WERI-Rb-1 (cell line): ENCODE measurements around the gene HSD17B8.
A peak's percentile ranks its signal among the peaks of the same experiment; 100 is the strongest.

Experiments used
- DNase-seq: peaks from one replicate; pipeline ENCODE4 v3.0.0-alpha.2; 2020
- H3K27ac ChIP-seq: fragments of 250-450 bp; sonication (Bioruptor Pico); 2 replicates; pipeline ENCODE4 v1.5.1; 2020; ENCODE audit warnings: mild to moderate bottlenecking, moderate library complexity
- H3K27me3 ChIP-seq: fragments of 250-450 bp; sonication (Bioruptor Pico); 2 replicates; pipeline ENCODE4 v1.5.1; 2021; ENCODE audit warnings: mild to moderate bottlenecking, low read depth, moderate library complexity; ENCODE audit not compliant: insufficient read depth, severe bottlenecking
- H3K36me3 ChIP-seq: fragments of 250-450 bp; sonication (Bioruptor Pico); 2 replicates; pipeline ENCODE4 v1.5.1; 2020; ENCODE audit warnings: mild to moderate bottlenecking, moderate library complexity
- H3K4me3 ChIP-seq: 2 replicates; pipeline ENCODE4 v1.5.1; 2011; ENCODE audit warnings: low read depth, mild to moderate bottlenecking, control low read depth, low read length
- H3K9me3 ChIP-seq: fragments of 250-450 bp; sonication (Bioruptor Pico); 2 replicates; pipeline ENCODE4 v1.5.1; 2021; ENCODE audit warnings: mild to moderate bottlenecking, moderate library complexity; ENCODE audit not compliant: severe bottlenecking
- TF ChIP-seq, protein P1 (sequence below): IDR thresholded peaks from 2 replicates; pipeline ENCODE4 v1.5.1; 2011; ENCODE audit warnings: low read depth, mild to moderate bottlenecking, control low read depth, inconsistent platforms, low read length

HSD17B8 gene

DNA sequence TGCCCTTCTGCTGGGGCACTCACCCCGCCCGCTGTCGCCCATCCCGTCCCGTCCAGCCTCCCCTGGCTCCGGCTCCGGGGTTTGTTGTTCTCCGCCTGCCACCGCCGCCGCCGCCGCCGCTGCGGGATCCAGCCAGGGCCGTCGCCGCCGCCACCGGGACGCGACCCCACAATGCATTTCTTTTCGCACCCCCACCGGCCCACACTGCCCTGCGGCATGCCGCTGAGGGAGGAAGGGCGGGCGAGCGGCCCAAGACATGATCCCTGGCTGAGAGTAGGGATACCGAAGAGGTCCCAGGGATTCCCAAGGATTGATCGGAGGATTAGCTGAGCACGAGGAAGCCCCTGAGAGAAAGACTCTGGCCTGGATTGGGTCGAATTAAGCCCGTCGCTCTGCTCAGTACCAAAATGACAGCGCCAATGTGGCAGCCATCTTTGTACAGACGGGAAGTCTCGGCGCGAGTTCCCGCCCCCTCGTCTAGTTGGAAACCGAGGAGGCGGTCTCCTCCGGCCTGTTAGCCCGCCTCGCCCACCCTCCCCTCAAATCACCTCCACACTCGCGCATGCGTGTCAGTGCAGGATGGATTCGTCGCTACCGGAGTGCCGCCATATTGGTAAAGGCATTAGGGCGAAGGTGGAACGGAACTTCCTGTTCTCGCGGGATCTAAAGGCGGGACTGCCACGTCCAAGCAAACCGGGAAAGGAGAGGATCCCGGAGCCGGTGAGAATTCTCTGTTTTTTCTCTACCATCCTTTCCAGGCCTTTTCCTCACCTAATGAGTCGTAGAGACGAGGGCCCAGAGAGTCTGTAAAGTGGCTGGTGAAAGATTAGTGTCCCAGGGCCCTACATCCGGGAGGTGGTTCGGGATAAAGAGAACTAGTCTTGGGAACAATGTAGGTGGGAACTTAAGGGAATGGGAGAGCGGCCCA lies 4.0 kb upstream of the HSD17B8 start, which contains the start of the genes RXRB and SLC39A7:
Gene RXRB, minus strand, starts transcription at position 447 of the 928 bp plus-strand sequence. Its CDS starts 189 bp downstream, at position 258.
Gene SLC39A7, plus strand, starts transcription at position 649 of the 928 bp plus-strand sequence. CDS start 379 bp downstream, outside the sequence.
- TF ChIP-seq, protein P1, sequence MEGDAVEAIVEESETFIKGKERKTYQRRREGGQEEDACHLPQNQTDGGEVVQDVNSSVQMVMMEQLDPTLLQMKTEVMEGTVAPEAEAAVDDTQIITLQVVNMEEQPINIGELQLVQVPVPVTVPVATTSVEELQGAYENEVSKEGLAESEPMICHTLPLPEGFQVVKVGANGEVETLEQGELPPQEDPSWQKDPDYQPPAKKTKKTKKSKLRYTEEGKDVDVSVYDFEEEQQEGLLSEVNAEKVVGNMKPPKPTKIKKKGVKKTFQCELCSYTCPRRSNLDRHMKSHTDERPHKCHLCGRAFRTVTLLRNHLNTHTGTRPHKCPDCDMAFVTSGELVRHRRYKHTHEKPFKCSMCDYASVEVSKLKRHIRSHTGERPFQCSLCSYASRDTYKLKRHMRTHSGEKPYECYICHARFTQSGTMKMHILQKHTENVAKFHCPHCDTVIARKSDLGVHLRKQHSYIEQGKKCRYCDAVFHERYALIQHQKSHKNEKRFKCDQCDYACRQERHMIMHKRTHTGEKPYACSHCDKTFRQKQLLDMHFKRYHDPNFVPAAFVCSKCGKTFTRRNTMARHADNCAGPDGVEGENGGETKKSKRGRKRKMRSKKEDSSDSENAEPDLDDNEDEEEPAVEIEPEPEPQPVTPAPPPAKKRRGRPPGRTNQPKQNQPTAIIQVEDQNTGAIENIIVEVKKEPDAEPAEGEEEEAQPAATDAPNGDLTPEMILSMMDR = no peak
- Histone ChIP-seq H3K4me3 (peak within 1 kb of the TSS; percentile 82), H3K36me3 (peaks cover 64% of the 10 kb centered on the region), H3K27me3 (no peaks in the 10 kb centered on the region), H3K27ac (peak within 1 kb of the TSS; percentile 99), H3K9me3 (no peaks in the 10 kb centered on the region)
- DNase-seq = peak; percentile 100

DNA sequence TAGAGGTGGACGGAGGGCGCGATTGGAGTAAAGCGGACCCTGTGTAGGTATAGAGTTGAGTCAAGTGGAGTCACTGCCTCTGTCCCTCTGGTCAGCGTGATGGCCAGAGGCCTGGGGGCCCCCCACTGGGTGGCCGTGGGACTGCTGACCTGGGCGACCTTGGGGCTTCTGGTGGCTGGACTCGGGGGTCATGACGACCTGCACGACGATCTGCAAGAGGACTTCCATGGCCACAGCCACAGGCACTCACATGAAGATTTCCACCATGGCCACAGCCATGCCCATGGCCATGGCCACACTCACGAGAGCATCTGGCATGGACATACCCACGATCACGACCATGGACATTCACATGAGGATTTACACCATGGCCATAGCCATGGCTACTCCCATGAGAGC lies 3.3 kb upstream of the HSD17B8 start:
- no peak for DNase-seq
- no peaks in the 10 kb centered on the region for H3K27me3 ChIP-seq
- H3K9me3 ChIP-seq = no peaks in the 10 kb centered on the region
- H3K4me3 ChIP-seq = peak overlapping the region; percentile 82
- H3K27ac ChIP-seq = peak overlapping the region; percentile 99
- TF ChIP-seq, protein P1 = no peak
- peaks cover 58% of the 10 kb centered on the region for H3K36me3 ChIP-seq

GRCh38 chr6:33201935-33202334 lies 2.5 kb upstream of the HSD17B8 start:
- H3K36me3 ChIP-seq = peaks cover 50% of the 10 kb centered on the region

GRCh38 chr6:33202799-33203198 lies 1.7 kb upstream of the HSD17B8 start:
- Histone ChIP-seq H3K9me3 (no peaks in the 10 kb centered on the region), H3K4me3 (no peak overlapping the region), H3K27me3 (no peaks in the 10 kb centered on the region), H3K27ac (no peak overlapping the region), H3K36me3 (peaks cover 41% of the 10 kb centered on the region)
- DNase-seq = no peak
- TF ChIP-seq, protein P1 = no peak

More at GRCh38 chr6:33201935-33202334, 2.5 kb upstream of the HSD17B8 start:
- H3K9me3 ChIP-seq = no peaks in the 10 kb centered on the region
- H3K27ac ChIP-seq = peak overlapping the region; percentile 99; the same call in 1 of the 2 replicates
- TF ChIP-seq, protein P1 = no peak
- no peak for DNase-seq
- H3K4me3 ChIP-seq = no peak overlapping the region
- no peaks in the 10 kb centered on the region for H3K27me3 ChIP-seq

DNA sequence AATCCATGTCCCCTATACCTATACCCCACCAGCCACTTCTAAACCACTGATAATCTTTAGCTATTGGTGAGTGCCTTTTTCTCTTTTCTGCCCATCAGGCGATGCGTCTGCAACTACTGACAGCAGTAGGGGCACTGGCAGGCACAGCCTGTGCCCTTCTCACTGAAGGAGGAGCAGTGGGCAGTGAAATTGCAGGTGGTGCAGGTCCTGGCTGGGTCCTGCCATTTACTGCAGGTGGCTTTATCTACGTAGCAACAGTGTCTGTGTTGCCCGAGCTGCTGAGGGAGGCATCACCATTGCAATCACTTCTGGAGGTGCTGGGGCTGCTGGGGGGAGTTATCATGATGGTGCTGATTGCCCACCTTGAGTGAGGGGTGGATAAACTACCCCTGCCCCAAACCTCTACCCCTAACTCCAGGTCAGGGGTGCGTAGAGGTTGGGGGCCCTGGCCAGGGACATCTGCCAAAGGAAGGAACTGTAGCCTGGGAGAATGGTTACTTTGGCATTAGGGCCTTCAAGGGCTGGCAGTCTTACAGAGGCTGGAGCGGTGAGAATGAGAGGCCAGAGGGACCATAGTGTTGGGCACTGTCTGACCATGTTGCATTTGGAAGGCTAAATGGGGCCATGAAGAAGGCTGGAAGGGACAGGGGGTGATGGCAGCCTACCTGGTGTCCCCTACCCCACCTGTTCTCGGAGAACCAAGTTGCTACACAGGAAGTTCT lies 851 bp upstream of the HSD17B8 start:
- no peak for DNase-seq
- peaks cover 37% of the 10 kb centered on the region for H3K36me3 ChIP-seq
- no peaks in the 10 kb centered on the region for H3K9me3 ChIP-seq
- no peak overlapping the region for H3K4me3 ChIP-seq
- H3K27ac ChIP-seq = peak overlapping the region; percentile 90
- TF ChIP-seq, protein P1 = no peak
- no peaks in the 10 kb centered on the region for H3K27me3 ChIP-seq
